ENCODE measurements around the gene TNFRSF4.

Gene TNFRSF4

GRCh38 chr1:1216770-1217620, 3.0 kb upstream of the TNFRSF4 start:
- DNase-seq = no peak

GRCh38 chr1:1215881-1216605, 2.1 kb upstream of the TNFRSF4 start:
- no peak for DNase-seq

GRCh38 chr1:1215080-1215676, 1.2 kb upstream of the TNFRSF4 start:
- DNase-seq = no peak

- DNase-seq = no peak
Observed at GRCh38 chr1:1212780-1213344, 1.1 kb downstream of the TNFRSF4 start.

GRCh38 chr1:1211541-1212441, 2.2 kb downstream of the TNFRSF4 start:
- DNase-seq = no peak

GRCh38 chr1:1210726-1211540, 3.0 kb downstream of the TNFRSF4 start:
- no peak for DNase-seq

- DNase-seq = no peak
Observed at GRCh38 chr1:1208713-1209433, 5.1 kb downstream of the TNFRSF4 start.

GRCh38 chr1:1207571-1207892, 6.4 kb downstream of the TNFRSF4 start:
- no peak for DNase-seq

GRCh38 chr1:1206966-1207531, 6.9 kb downstream of the TNFRSF4 start:
- DNase-seq = no peak

GRCh38 chr1:1206376-1206965, 7.5 kb downstream of the TNFRSF4 start, which contains the start of gene TNFRSF18:
TSS of gene TNFRSF18 (minus strand) at chr1:1206592. CDS start at chr1:1206571, 21 bp downstream.
- no peak for DNase-seq

GRCh38 chr1:1205769-1206375, 8.1 kb downstream of the TNFRSF4 start:
- DNase-seq = no peak

GRCh38 chr1:1204998-1205768, 8.8 kb downstream of the TNFRSF4 start:
- DNase-seq = no peak

GRCh38 chr1:1204425-1204920, 9.5 kb downstream of the TNFRSF4 start:
- DNase-seq = no peak

- DNase-seq = no peak
Observed at GRCh38 chr1:1203561-1204424, 10.2 kb downstream of the TNFRSF4 start.

GRCh38 chr1:1202831-1203560, 11.0 kb downstream of the TNFRSF4 start:
- DNase-seq = no peak

- no peak for DNase-seq
Observed at GRCh38 chr1:1200876-1201810, 12.8 kb downstream of the TNFRSF4 start.

All from SW 1271 (cell line).